Thyroid gland (tissue), 4 donors: ENCODE results near the gene ITGB1. TPM values are rescaled to one million over a fixed set of nuclear protein-coding genes. Genes with fewer than 3 reads are reported as not detected.

Experiments used
- DNase-seq, 2 donors: peaks; one replicate each; pipeline ENCODE4 v3.0.0-alpha.2; 2019
- H3K27ac ChIP-seq, 3 donors: fragments of 200-600 bp; sonication (generic); 1 replicate in 2 of 3; 2 replicates in 1 of 3; pipeline ENCODE4 v1.5.1; 2016 to 2019; ENCODE audit warnings: mild to moderate bottlenecking in 1 of 3, moderate library complexity in 1 of 3
- H3K27me3 ChIP-seq: fragments of 200-600 bp; sonication (generic); one replicate; pipeline ENCODE4 v1.5.1; 2019
- H3K36me3 ChIP-seq, 2 donors: fragments of 200-600 bp; sonication (generic); one replicate each; pipeline ENCODE4 v1.5.1; 2016 to 2019
- H3K4me1 ChIP-seq, 2 donors: fragments of 200-600 bp; sonication (generic); one replicate each; pipeline ENCODE4 v1.5.1; 2017 to 2019
- H3K4me3 ChIP-seq, 3 donors: fragments of 200-600 bp; sonication (generic); replicated peaks in 1 of 3; 1 replicate in 2 of 3; 2 replicates in 1 of 3; pipeline ENCODE4 v1.5.1; 2016; ENCODE audit warnings: mild to moderate bottlenecking in 1 of 3
- H3K9me3 ChIP-seq: fragments of 200-600 bp; sonication (generic); one replicate; pipeline ENCODE4 v1.5.1; 2017
- POLR2A ChIP-seq, 2 donors: fragments of 450-650 bp; IDR thresholded peaks; one replicate each; pipeline ENCODE4 v1.6.1; 2017; ENCODE audit warnings: antibody characterized with exemption in 2 of 2, mild to moderate bottlenecking in 2 of 2, moderate library complexity in 1 of 2
- WGBS, 2 donors: methylation state at CpG; one replicate each; pipeline ENCODE4 v1.1.5; 2017; 5-methylcytosine and 5-hydroxymethylcytosine counted together
- intact Hi-C: fragments of 100-400 bp; cut with DNase I; formaldehyde crosslinking; loops from one replicate; pipeline ENCODE4 v1.15.1; 2023
- total RNA-seq, 4 donors: library from RNA; depleted of rRNA; stranded (reverse); fragments of >200 nt; gene quantifications; one replicate each; pipeline ENCODE4 v1.2.3, GENCODE V29; 2016
- TF ChIP-seq, protein P1 (sequence below), 6 experiments: fragments of 200-600 bp in 3 of 6; fragments of 450-650 bp in 3 of 6; sonication (generic) in 3 of 6; IDR thresholded peaks; one replicate each; pipeline ENCODE4 v1.5.1; 2016 to 2019; ENCODE audit warnings: antibody characterized with exemption in 6 of 6, mild to moderate bottlenecking in 2 of 6, inconsistent platforms in 1 of 6, moderate library complexity in 1 of 6

Gene ITGB1
- total RNA-seq, 4 donors from 2014 or later, result 264 to 699 (median 417) TPM

DNA sequence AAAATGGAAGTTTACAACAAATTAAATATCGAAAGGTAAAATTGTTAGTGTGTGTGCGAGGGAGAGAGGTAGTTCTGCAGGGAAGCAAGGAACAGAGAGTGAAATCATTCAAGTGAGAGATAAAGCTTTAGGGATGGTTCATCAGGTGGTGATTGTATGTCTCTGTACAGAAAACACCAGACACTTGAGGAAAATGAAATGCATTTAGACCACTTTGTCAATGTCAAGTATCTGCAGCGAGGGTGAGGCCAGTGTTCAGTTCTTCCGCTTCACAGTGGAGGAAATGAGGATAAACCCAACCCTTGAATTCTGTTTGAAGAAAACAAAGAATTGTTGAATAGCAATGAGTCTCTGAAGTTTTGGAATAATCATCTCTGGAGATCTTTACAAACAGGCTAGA lies 14.4 kb upstream of the ITGB1 start:
- no peak overlapping the region for H3K4me3 ChIP-seq
- H3K36me3 ChIP-seq, result no peaks in the 10 kb centered on the region
- WGBS, 2 donors, result 73 to 92% methylated on average over 4 of the region's 4 CpGs
- H3K4me1 ChIP-seq, result peaks cover 14 to 19% of the 10 kb centered on the region in 2 donors
- no peaks in the 10 kb centered on the region for H3K27me3 ChIP-seq
- H3K9me3 ChIP-seq, result no peaks in the 10 kb centered on the region
- intact Hi-C loops, result no loop called here
- DNase-seq, result no peak
- peak overlapping the region; percentile 41 to 75 (median 74) for H3K27ac ChIP-seq
- TF ChIP-seq, protein P1, sequence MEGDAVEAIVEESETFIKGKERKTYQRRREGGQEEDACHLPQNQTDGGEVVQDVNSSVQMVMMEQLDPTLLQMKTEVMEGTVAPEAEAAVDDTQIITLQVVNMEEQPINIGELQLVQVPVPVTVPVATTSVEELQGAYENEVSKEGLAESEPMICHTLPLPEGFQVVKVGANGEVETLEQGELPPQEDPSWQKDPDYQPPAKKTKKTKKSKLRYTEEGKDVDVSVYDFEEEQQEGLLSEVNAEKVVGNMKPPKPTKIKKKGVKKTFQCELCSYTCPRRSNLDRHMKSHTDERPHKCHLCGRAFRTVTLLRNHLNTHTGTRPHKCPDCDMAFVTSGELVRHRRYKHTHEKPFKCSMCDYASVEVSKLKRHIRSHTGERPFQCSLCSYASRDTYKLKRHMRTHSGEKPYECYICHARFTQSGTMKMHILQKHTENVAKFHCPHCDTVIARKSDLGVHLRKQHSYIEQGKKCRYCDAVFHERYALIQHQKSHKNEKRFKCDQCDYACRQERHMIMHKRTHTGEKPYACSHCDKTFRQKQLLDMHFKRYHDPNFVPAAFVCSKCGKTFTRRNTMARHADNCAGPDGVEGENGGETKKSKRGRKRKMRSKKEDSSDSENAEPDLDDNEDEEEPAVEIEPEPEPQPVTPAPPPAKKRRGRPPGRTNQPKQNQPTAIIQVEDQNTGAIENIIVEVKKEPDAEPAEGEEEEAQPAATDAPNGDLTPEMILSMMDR (IDR thresholded peaks at IDR 0.05), result no peak
- no peak for TF ChIP-seq POLR2A (IDR thresholded peaks at IDR 0.05)

DNA sequence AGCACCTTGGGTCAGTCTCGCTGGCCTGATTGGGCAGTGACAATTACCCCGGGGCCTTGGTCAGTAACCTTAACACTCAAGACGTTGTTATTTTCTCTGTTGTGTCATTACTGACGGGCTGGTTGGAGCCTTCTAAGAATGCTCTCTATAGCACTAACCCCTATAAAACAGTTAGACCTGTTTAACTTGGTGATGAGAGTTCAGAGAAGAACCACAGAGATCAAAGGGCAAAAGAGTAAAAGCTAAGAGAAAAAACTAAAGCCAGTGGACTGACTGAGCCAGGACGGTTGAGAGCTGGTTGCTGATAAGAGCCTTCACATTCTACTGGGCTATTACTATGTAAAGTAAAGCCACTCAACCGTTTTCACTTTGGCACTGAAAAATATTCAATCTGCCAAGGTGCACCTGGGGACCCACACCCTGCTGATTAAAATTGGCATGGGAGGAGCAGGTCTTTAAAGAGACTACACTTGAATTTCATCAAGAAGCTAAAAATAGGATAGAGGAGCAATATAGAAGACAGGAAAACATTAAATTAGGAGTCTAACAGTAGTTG lies 13.6 kb upstream of the ITGB1 start:
- Histone ChIP-seq H3K4me3 (no peak overlapping the region), H3K36me3 (no peaks in the 10 kb centered on the region), H3K9me3 (no peaks in the 10 kb centered on the region), H3K27ac (peak overlapping the region; percentile 68 to 75 (median 74)), H3K27me3 (no peaks in the 10 kb centered on the region), H3K4me1 (peaks cover 14 to 19% of the 10 kb centered on the region in 2 donors)
- intact Hi-C loops, result no loop called here
- TF ChIP-seq, protein P1 (IDR thresholded peaks at IDR 0.05), result no peak
- no peak for TF ChIP-seq POLR2A (IDR thresholded peaks at IDR 0.05)
- WGBS, 2 donors, result 33 to 39% methylated on average over 6 of the region's 6 CpGs
- DNase-seq, result peak; percentile 46 to 60

GRCh38 chr10:32970910-32971309 lies 12.9 kb upstream of the ITGB1 start:
- intact Hi-C loops, result no loop called here
- WGBS, 2 donors, result 91 to 92% methylated on average over 2 of the region's 2 CpGs
- DNase-seq, result no peak

GRCh38 chr10:32964270-32964669 lies 6.2 kb upstream of the ITGB1 start:
- whole genome bisulfite sequencing, 2 donors, result 95% methylated on average over 3 of the region's 3 CpGs
- intact Hi-C loops, result no loop called here
- no peaks in the 10 kb centered on the region for H3K36me3 ChIP-seq
- no peaks in the 10 kb centered on the region for H3K9me3 ChIP-seq
- no peak for DNase-seq
- H3K27me3 ChIP-seq, result no peaks in the 10 kb centered on the region
- no peak overlapping the region for H3K27ac ChIP-seq
- peaks cover 17 to 25% of the 10 kb centered on the region in 2 donors for H3K4me1 ChIP-seq
- H3K4me3 ChIP-seq, result no peak overlapping the region
- no peak for TF ChIP-seq POLR2A (IDR thresholded peaks at IDR 0.05)
- TF ChIP-seq, protein P1 (IDR thresholded peaks at IDR 0.05), result no peak

More at GRCh38 chr10:32970910-32971309, 12.9 kb upstream of the ITGB1 start:
- no peaks in the 10 kb centered on the region for H3K27me3 ChIP-seq
- no peak overlapping the region for H3K4me3 ChIP-seq
- H3K9me3 ChIP-seq, result no peaks in the 10 kb centered on the region
- H3K36me3 ChIP-seq, result no peaks in the 10 kb centered on the region
- no peak for TF ChIP-seq POLR2A (IDR thresholded peaks at IDR 0.05)
- TF ChIP-seq, protein P1 (IDR thresholded peaks at IDR 0.05), result no peak
- H3K4me1 ChIP-seq, result peaks cover 14 to 19% of the 10 kb centered on the region in 2 donors
- H3K27ac ChIP-seq, result peak overlapping the region; percentile 68 to 75 (median 74)

- peak overlapping the region in 1 of 3 donors; percentile 89 for H3K27ac ChIP-seq
- no peaks in the 10 kb centered on the region for H3K36me3 ChIP-seq
- H3K4me3 ChIP-seq, result no peak overlapping the region
- H3K27me3 ChIP-seq, result no peaks in the 10 kb centered on the region
- 49 to 63% methylated on average over 3 of the region's 3 CpGs for WGBS, 2 donors
- no peak for DNase-seq
- TF ChIP-seq, protein P1 (IDR thresholded peaks at IDR 0.05), result no peak
- no peak for TF ChIP-seq POLR2A (IDR thresholded peaks at IDR 0.05)
- intact Hi-C loops, result no loop called here
- H3K4me1 ChIP-seq, result peaks cover 20 to 26% of the 10 kb centered on the region in 2 donors
- no peaks in the 10 kb centered on the region for H3K9me3 ChIP-seq
Measured at GRCh38 chr10:32963096-32963495, 5.1 kb upstream of the ITGB1 start.
